Heart right ventricle (tissue), 16 donors: Measurements from ENCODE around the gene RHOJ. TPM values are rescaled to one million over a fixed set of nuclear protein-coding genes. Genes with fewer than 3 reads are reported as not detected.
A peak's percentile ranks its signal among the peaks of the same experiment; 100 is the strongest.

Source experiments
- ATAC-seq, 8 donors: fragments of 200-7000 bp; cut with Tn5 transposase; one replicate each; pipeline ENCODE4 v1.9.1; 2020; ENCODE audit warnings: mild to moderate bottlenecking in 8 of 8, moderate library complexity in 8 of 8, moderate number of reproducible peaks in 1 of 8
- DNase-seq, 2 donors: peaks; one replicate each; pipeline ENCODE4 v3.0.0-alpha.2; 2020
- H3K27ac ChIP-seq, 10 donors: fragments of 200-600 bp; sonication (generic) in 2 of 10; one replicate each; pipeline versions ENCODE4 v1.5.0 to v1.8.0; 2020 to 2022; ENCODE audit warnings: mild to moderate bottlenecking in 3 of 10
- H3K27me3 ChIP-seq, 7 donors: fragments of 200-600 bp; one replicate each; pipeline ENCODE4 v1.8.0; 2021 to 2022; ENCODE audit warnings: mild to moderate bottlenecking in 2 of 7
- H3K36me3 ChIP-seq, 9 donors: fragments of 200-600 bp; sonication (generic) in 1 of 9; one replicate each; pipeline versions ENCODE4 v1.5.0 to v1.8.0; 2020 to 2022; ENCODE audit warnings: mild to moderate bottlenecking in 2 of 9
- H3K4me1 ChIP-seq, 9 donors: fragments of 200-600 bp; sonication (generic) in 1 of 9; one replicate each; pipeline versions ENCODE4 v1.5.0 to v1.8.0; 2020 to 2022; ENCODE audit warnings: mild to moderate bottlenecking in 4 of 9
- H3K4me3 ChIP-seq, 10 donors: fragments of 200-600 bp; sonication (generic) in 2 of 10; one replicate each; pipeline versions ENCODE4 v1.5.0 to v1.8.0; 2020 to 2022; ENCODE audit warnings: mild to moderate bottlenecking in 7 of 10, moderate library complexity in 2 of 10
- H3K9me3 ChIP-seq, 11 donors: fragments of 200-600 bp in 10 of 11; sonication (generic) in 2 of 11; one replicate each; pipeline versions ENCODE4 v1.5.0 to v1.8.0; 2013 to 2022; ENCODE audit warnings: mild to moderate bottlenecking in 2 of 11, control low read depth in 1 of 11, moderate library complexity in 1 of 11
- WGBS, 2 donors: extraction: QIAGEN DNeasy Blood & Tissue Kit; methylation state at CpG; one replicate each; pipeline ENCODE4 v1.1.7; 2013; ENCODE audit warnings: inconsistent platforms in 1 of 2; 5-methylcytosine and 5-hydroxymethylcytosine counted together
- intact Hi-C, 10 donors: fragments of 100-400 bp; cut with DNase I; formaldehyde crosslinking; loops; one replicate each; pipeline versions ENCODE4 v1.11.1 to v1.14.2; 2022
- polyA plus RNA-seq, 2 donors: library from polyadenylated mRNA; stranded (reverse); fragments of 200-250 nt; gene quantifications; one replicate each; pipeline ENCODE4 v1.2.3, GENCODE V29; 2013
- total RNA-seq, 10 donors: library from RNA; stranded (reverse); fragmentation: NEBNext Ultra II Directional in 3 of 10; extraction: Animal tissue kit (Norgen Biotek cat#: 25700) in 3 of 10; gene quantifications; one replicate each; pipeline versions ENCODE4 v1.2.1 to v1.2.4, GENCODE V29; 2021 to 2023
- TF ChIP-seq, protein P1 (sequence below), 9 donors: fragments of 200-600 bp; sonication (generic) in 2 of 9; IDR thresholded peaks; one replicate each; pipeline versions ENCODE4 v1.5.0 to v1.8.0; 2021 to 2022; ENCODE audit warnings: antibody characterized with exemption in 9 of 9, mild to moderate bottlenecking in 5 of 9, moderate library complexity in 1 of 9
- donor health status: Arrhythmogenic right ventricular cardiomyopathy.
- donor health status: ischemic (EF 13 %, LVEDD 7.1; RV severe dilation, severe dysfunction).
- donor health status: healthy with polysubstance abuse.
- donor health status: DM: no; HTN: yes; CAD: no.
- donor health status: DM: no; HTN: no; CAD: no.
- donor health status: ischemic (EF 25% LVEDD 6.9; RV normal size, moderate dysfunction).
- donor health status: ischemic (EF 25% LVEDD 5.7; RV mildly dilated, moderate dysfunction).
- donor health status: healthy.
- donor health status: DM: yes; HTN: yes; CAD: no.
- donor health status: Ischemic cardiomyopathy.
- donor health status: ischemic (EF 35%, LVEDD 5.7; RV mildly dilated, moderate dysfunction).
- donor health status: nonischemic (EF 11% LVEDD 7.7; RV severe dilation, severe dysfunction).
- donor health status: DM: yes; HTN: yes; CAD: no.
- donor health status: PGD.
- donor health status: ischemic (EF 29% LVEDD 5.4; RV normal size, mild dysfunction).
- donor health status: nonischemic (EF 23%, LVEDD 6.1; RV moderate dilation, normal function).

The RHOJ gene
- total and polyA plus RNA-seq, 12 donors = 7.5 to 19.8 (median 12.2) TPM

- no peak for ATAC-seq
- DNase-seq = no peak
- H3K27ac ChIP-seq = no peak overlapping the region
- WGBS, 2 donors = 98 to 100% methylated on average over 1 of the region's 1 CpG
- TF ChIP-seq, protein P1, sequence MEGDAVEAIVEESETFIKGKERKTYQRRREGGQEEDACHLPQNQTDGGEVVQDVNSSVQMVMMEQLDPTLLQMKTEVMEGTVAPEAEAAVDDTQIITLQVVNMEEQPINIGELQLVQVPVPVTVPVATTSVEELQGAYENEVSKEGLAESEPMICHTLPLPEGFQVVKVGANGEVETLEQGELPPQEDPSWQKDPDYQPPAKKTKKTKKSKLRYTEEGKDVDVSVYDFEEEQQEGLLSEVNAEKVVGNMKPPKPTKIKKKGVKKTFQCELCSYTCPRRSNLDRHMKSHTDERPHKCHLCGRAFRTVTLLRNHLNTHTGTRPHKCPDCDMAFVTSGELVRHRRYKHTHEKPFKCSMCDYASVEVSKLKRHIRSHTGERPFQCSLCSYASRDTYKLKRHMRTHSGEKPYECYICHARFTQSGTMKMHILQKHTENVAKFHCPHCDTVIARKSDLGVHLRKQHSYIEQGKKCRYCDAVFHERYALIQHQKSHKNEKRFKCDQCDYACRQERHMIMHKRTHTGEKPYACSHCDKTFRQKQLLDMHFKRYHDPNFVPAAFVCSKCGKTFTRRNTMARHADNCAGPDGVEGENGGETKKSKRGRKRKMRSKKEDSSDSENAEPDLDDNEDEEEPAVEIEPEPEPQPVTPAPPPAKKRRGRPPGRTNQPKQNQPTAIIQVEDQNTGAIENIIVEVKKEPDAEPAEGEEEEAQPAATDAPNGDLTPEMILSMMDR (IDR thresholded peaks at IDR 0.05) = no peak
- peaks cover 0 to 7% (median 0%) of the 10 kb centered on the region in 9 donors for H3K4me1 ChIP-seq
- peaks cover 0 to 7% (median 0%) of the 10 kb centered on the region in 11 donors for H3K9me3 ChIP-seq
- H3K27me3 ChIP-seq = no peaks in the 10 kb centered on the region
- intact Hi-C loops = no loop called here
- peaks cover 0 to 99% (median 15%) of the 10 kb centered on the region in 9 donors for H3K36me3 ChIP-seq
- H3K4me3 ChIP-seq = no peak overlapping the region
Observed at GRCh38 chr14:63288853-63289252, 84.6 kb downstream of the RHOJ start.

GRCh38 chr14:63290741-63291430, 86.6 kb downstream of the RHOJ start:
- Histone ChIP-seq H3K27me3 (no peaks in the 10 kb centered on the region), H3K36me3 (peaks cover 0 to 85% (median 15%) of the 10 kb centered on the region in 9 donors), H3K9me3 (peaks cover 0 to 17% (median 0%) of the 10 kb centered on the region in 11 donors), H3K4me1 (peaks cover 0 to 4% (median 0%) of the 10 kb centered on the region in 9 donors), H3K27ac (no peak overlapping the region), H3K4me3 (no peak overlapping the region)
- 81 to 82% methylated on average over 12 of the region's 12 CpGs for WGBS, 2 donors
- peak in 2 of 8 donors; percentile 26 to 27 for ATAC-seq
- TF ChIP-seq, protein P1 (IDR thresholded peaks at IDR 0.05) = no peak
- no peak for DNase-seq
- intact Hi-C loops = no loop called here

DNA sequence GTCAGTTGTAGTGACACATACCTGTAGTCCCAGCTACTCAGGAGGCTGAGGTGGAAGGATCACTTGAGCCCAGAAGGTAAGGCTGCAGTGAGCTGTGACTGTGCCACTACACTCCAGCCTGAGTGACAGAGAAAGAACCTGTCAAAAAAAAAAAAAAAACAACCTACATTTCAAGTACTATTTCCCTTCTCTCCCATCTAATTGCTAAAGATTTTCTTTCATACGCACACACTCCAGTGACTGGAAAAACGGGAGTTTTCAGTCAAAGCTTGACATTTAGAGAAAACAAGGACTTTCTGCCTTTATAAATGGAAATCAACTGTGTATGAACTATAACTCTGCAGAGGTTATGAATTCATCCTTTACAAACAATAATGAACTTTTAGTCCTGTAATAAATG, 88.6 kb downstream of the RHOJ start:
- Histone ChIP-seq H3K4me1 (peaks cover 0 to 12% (median 0%) of the 10 kb centered on the region in 9 donors), H3K36me3 (peaks cover 0 to 65% (median 13%) of the 10 kb centered on the region in 9 donors), H3K27me3 (no peaks in the 10 kb centered on the region), H3K4me3 (no peak overlapping the region), H3K9me3 (peaks cover 0 to 18% (median 0%) of the 10 kb centered on the region in 11 donors), H3K27ac (no peak overlapping the region)
- ATAC-seq (no peak), DNase-seq (no peak)
- TF ChIP-seq, protein P1 (IDR thresholded peaks at IDR 0.05) = no peak
- intact Hi-C loops = no loop called here
- WGBS, 2 donors = 95 to 99% methylated on average over 2 of the region's 2 CpGs

GRCh38 chr14:63295231-63295685, 91.0 kb downstream of the RHOJ start:
- Histone ChIP-seq H3K4me1 (peaks cover 0 to 12% (median 0%) of the 10 kb centered on the region in 9 donors), H3K27ac (peak overlapping the region in 8 of 10 donors; percentile 19 to 81 (median 52)), H3K9me3 (peaks cover 0 to 18% (median 0%) of the 10 kb centered on the region in 11 donors), H3K27me3 (no peaks in the 10 kb centered on the region), H3K36me3 (peaks cover 0 to 41% (median 10%) of the 10 kb centered on the region in 9 donors), H3K4me3 (peak overlapping the region in 3 of 10 donors; percentile 1 to 35 (median 6))
- TF ChIP-seq, protein P1 (IDR thresholded peaks at IDR 0.05) = no peak
- intact Hi-C loops = no loop called here
- ATAC-seq (peak in 6 of 8 donors; percentile 27 to 63 (median 44)), DNase-seq (no peak)
- WGBS, 2 donors = 66 to 69% methylated on average over 8 of the region's 8 CpGs
